HG02870 (cell line): Measurements from ENCODE around the gene CLCA1.

Experiments used
- ATAC-seq: cut with Tn5 transposase; IDR thresholded peaks from one replicate; pipeline ENCODE4 v1.9.1; 2021; ENCODE audit warnings: mild to moderate bottlenecking, moderate library complexity; ENCODE audit not compliant: unreplicated experiment

CLCA1 gene

DNA sequence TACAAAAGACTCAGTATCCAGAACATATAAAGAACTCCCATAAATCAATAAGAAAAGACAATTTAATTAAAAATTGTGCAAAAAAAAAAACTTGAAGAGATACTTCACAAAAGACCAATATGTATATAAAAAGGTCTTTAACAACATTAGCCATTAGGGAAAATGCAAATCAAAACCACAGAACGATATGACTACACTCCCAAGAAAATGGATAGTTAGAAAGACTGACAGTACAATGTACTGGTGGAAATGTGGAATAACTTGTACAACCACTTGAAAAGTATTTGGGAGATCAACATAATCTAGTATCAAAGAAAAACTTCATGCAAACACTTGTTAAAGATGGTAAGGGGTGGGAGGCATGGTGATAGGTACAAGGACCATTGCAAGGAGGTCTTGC, 3.9 kb upstream of the CLCA1 start:
- ATAC-seq, result peak; percentile 60

DNA sequence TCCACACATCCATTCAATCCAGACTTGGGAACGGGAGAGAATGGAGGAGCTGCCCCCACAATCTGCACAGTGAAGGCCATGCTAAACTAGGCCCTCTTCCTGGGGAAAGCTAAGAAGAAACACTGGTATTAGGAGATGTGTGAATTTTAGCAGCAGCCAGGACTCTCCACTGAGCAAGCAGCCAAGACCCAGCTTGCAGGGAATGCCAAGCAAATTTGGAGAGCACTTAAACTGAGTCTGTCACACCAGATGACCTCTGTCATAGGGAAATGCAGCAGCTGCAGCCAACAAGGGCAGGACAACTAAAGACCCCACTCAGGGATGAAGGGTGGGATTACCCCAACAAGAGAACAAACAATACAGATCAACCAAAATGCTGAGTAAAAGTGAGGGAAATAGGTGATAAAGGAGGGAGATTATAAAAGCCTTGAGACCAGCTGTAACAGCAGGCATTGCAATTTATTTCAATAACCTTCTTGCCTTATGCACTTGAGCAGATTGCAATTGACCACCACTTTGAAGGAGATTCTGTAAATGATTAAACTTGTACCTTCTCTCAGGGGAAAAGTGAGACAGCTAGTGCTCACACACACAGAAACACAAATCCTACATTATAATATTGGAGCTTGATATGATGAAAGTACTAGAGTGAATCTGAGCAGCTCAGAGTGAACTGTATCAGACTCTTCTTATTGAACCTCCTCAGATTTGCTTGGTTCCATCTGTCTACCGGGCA, 2.5 kb upstream of the CLCA1 start:
- no peak for ATAC-seq

DNA sequence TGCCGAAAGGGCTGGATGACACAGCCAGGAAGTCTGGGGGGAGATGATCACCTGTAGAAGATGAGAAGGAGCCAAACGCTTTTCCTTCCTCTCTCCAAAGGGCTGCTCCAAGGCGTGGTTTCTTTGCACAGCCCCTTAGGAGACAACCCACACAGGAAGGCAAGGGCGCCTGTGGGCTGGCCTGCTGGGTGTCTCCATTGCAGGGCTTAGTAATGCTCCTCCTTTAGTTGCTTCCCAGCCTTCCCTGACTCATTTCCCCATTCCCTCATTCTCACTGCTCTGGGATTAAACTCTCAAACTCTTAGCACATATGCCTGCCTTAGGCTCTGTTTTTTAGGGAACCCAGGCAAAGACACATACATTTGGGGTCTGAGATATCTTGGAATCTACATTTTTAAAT, 1.7 kb upstream of the CLCA1 start:
- ATAC-seq, result no peak

DNA sequence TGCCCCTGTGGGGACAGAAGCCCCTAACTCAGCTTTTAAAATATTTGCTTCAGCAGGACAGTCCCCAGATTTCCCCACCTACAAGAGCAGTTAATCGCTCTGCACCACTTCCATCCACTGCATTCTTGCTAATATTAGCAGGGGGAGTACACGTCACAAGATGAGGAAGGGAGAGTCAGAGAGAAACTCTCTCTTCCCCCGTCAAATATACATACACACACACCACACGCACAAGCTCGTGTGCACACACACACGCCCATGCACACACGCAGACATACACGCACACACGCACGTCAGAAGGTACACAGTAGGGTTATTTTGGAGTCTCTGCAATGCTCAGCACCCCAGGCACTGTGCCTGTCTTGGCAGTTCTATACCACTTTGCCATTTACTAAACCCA, 2.1 kb downstream of the CLCA1 start:
- peak; percentile 72 for ATAC-seq

DNA sequence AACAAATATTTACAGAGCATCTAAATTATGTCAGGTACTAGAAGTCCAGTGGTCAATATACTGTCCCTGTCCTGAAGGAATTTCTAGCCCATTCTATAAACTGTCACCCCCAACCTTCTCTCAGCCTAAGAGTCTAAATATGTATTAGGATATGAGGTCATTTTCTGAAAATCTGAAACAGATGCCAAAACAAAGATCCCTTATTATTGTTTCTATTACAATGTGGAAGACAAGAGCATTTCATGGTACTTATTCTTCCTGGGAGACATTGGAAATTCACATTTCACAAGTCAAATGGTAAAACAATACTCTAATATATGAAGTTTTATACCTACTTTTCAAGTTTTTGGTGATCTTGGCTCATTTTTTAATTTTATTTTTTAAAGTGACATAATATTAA, 2.6 kb downstream of the CLCA1 start:
- ATAC-seq, result no peak

DNA sequence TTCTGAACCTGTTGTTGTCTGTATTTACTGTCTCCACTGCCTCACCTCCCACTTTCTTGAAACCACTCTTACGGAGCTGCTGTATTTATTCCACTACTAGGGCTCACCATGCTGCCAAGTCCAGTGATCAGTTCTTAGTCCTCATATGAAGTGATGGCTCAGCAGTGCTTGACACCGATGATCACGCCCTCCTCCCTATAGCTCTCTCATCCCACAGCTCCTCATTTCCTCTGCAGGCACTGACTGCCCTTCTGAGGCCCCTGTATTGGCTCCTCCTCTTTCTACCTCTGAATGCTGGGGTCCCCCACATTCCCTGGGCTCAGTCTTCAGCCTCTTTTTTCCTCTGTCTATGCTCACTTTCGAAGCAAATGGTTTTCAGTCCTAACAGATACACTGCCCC, 3.4 kb downstream of the CLCA1 start:
- ATAC-seq, result no peak

DNA sequence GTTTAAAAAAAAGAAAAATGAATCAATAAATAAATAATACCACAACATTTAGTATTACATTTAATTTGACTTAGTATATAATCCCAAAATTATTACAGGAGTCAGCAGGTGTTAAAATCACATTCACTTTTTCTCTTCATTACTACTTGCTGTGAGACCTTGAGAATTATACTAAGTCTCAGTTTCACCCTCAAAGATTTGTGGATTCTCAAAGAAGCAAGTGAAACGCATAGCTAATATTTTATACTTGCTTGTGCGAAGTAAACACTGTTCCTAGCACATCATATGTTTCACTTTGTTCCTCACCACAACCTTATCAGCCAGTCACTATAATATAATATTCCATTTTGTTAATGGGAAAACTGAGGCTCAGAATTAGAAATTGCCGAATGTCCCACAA, 4.0 kb downstream of the CLCA1 start:
- ATAC-seq, result peak; percentile 63

DNA sequence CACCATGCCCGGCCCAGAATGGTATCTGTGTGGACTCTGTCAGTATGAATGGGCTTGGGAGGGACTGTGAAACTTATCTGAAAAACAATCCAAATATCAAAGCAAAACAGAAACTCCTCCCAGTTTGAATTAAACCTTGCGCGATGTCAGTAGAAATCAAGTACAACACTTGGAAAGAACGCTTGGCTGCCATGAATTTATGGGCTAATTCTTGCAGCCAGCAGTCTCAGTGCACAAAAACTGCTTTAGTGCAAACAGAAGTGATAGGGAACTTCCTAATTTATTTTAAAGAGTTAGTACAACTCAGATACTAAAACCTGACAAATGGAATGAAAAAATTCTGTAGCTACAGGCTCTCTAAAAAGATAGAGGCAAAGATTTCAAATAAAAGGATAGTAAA, 8.5 kb downstream of the CLCA1 start:
- no peak for ATAC-seq

DNA sequence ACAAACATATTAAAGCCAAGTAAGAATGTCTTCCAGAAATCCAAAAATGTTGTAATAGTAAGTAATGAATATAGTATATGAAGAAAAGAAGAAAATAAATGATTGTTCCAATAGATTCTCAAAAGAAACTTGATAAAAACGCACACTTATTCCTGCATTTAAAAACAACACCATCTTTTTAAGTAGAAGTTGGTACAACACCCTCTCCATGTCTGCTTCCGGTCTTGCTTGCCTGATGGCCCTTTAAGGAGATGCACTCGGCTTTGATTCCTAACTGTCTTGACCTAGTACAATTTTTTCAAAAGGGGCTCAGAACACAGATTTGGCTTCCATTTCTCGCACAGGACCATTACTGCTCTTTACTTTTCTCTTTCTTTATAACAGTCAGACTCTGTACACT, 9.0 kb downstream of the CLCA1 start:
- ATAC-seq, result no peak

DNA sequence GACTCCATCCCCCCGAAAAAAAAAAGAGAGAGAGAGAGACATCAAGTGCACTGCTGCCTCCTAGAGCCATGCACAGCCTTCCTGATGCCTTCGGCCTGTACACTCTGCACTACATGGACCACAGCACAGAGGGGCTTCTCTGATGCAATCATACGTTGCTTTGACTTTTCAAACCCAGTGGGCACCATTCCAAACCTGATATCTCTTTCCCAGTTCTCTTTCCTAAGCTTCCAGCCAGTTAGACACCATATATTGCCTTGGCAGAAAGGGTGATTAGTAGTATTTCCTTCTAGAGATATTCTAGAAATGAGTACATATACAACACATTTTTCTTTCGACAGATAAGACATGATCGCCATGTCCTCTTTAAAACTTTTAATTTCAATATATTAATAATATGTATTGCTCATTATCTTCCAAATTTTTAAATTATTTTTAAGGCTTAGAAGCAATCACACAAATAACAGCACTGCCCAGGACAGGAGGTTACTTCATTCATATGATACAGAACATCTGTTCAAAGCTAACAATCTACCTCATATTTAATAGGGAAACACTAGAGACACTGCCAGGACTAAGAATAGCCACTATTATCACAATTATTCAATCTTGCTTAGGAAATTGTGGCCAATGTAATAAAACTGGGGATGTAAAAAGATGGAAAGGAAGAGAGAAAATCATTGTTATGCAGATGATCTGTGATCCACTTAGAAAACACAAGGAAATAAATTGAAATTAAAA, 9.9 kb downstream of the CLCA1 start:
- no peak for ATAC-seq

DNA sequence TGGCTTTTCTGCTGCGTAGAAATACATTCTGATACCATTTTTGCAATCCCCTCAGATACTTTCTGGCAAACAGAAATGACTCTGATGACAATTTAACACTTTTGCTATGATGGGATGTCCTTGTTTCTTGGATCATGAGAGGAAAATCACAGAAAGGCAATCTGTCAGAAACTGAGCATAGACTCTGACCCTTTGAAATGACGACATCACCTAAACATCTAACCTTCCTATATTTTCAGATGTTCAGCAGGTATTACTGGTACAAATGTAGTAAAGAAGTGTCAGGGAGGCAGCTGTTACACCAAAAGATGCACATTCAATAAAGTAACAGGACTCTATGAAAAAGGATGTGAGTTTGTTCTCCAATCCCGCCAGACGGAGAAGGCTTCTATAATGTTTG, 13.2 kb downstream of the CLCA1 start:
- no peak for ATAC-seq

DNA sequence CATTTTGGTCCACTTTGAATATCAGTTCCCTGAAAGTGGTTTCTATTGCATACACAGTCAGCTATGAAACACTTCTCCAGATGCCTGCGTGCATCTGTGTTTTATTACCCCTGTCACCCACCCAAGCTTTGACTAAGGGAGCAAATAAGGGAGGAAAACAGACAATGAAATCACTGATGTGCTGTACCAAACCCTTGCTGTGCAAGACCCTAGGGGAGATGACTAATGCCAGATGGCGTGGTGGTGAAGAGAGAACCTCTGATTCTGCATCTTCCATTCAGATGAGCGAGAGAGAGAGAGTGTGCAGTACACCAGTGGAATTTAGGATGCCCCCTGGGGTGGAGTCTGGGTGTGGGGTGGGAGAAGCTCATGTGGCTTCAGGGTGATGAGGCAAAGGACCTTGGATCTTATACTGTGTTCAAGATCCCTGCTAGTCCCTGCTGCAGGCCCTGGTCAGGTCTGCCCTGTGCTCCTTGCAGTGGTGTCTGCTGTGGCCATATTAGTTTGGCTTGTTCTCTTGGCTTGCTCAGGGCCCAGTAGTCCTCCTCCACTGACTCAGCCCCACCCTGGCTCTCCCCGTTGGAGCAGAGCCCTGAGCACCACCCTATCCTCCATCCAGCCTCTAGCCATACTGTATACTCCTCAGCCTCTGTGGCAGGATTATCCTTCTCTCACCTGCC, 18.5 kb downstream of the CLCA1 start:
- ATAC-seq, result no peak

DNA sequence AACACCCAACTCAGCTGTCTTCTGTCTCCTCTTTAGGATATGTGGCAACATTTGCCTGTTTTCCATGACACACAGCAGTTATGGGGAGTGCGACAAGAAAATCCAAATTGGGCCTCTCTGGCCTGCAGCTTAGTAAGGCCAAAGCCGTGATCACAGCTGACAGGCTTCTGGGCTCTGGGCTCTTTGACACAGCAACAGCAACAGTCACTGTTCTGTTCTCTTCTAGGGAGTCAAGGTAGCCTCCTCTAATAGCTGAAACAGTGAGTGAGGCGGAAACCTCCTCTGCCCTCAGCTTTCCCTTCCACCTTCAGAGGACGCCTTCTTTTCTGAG, 19.0 kb downstream of the CLCA1 start:
- ATAC-seq, result no peak

DNA sequence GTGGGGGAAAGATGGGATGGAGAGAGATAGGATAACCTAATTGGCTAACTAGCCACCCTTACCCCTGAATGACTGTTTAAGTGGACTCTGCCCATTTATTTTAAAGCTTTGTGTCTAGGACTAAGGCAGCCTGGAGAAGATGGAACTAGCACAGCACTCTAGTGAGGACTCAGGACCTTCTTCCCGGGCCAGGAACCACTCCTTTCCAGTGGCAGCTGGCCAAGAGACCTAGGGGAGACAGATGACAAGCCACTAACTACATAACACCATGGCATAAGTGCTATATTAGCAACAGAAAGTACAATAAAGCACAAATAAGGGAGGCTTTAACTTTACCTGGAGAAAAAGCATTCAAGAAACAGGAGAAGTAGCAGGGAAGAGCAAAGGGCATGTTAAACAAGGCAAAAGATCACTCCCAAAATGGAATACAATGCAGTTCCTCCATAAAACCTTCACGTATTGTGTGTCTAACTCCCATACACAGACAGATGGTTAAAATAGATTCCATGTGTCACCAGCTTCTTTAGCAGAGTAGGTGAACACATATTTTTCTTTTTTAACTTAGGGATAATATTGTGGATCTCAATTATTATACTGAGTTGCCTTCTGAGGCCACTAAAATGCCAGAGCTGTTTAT, 20.6 kb downstream of the CLCA1 start:
- ATAC-seq, result no peak

DNA sequence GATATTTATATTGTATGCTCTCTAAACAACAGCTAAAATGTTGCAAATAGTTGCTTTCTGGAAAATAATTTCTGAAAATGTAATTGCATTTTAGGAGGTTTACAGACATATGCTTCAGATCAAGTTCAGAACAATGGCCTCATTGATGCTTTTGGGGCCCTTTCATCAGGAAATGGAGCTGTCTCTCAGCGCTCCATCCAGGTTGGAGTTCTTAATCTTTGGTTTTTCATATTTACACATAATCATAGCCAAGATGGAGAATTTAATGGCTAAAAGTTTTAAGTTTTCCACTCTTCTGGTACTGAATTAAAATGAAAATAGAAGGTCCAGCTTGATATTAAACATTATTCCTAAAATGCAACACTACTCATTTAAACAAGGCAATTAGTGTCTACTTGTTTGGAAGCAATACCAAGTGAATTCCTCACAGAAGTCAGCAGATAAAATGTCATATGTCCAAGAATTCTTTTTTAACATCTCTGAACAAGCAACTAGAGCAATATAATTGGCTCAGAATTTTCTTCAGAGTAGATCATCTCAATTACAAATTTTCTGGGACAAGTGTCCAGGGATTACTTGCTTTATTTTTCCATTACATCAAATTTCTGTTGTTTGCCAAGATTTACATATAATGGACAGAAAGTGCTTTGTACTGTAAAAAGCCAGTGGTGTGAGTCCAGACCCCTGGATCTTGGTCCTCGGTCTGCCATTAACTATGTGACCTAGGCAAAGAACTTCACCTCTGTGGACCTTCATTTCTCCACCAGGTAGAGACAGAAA, 22.6 kb downstream of the CLCA1 start:
- no peak for ATAC-seq

DNA sequence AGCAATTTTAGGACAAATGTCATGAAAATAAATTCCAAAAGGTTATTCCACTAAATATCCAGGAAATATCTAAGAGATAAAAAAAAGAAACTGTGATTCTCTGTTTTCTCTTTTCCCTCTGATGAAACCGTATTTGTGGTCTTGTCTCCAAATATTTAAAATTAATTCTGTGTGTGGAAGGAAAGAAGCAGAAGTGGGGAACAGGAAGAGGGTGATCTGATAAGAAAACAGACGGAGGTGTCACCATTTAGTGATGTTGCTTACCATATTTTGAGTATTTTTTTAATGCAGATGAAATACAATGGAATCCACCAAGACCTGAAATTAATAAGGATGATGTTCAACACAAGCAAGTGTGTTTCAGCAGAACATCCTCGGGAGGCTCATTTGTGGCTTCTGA, 29.6 kb downstream of the CLCA1 start:
- ATAC-seq, result no peak

DNA sequence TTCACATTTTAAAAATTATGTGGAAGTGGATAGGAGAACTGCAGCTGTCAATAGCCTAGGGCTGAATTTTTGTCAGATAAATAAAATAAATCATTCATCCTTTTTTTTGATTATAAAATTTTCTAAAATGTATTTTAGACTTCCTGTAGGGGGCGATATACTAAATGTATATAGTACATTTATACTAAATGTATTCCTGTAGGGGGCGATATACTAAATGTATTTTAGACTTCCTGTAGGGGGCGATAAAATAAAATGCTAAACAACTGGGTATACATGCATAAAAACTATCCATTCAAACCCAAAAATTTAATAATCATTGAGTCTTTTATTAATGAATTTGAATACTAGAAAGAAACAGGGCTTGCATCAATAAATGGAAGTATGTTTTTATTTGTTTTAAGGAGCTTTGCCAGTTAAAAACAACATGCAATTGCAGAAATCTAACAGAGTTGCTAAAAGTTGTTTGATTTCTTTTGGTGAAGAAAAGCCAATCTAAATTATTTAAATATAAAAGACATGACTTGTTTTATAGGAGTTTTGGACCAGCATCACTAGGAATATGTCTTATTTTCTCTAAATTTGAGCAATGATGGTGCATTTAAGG, 31.4 kb downstream of the CLCA1 start:
- no peak for ATAC-seq

DNA sequence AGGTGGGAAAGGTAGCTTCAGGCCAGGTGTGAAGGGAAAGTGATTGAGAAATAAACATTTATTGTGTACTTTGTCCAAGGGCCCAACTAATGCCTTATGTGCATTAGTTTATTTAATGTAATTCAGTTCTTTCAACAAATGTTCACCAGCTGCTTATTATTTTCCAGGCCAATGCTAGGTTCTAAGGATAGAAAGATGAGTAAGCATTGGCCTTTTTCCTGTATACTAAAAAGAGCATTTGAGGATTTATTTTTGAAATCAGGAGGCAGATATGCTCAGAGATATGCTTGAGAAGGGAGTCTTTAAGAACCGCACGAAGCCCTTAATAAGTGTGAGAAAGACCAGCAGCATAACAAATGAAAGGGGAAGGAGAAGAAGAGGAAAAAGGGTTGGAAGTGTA, 32.0 kb downstream of the CLCA1 start:
- ATAC-seq, result no peak

DNA sequence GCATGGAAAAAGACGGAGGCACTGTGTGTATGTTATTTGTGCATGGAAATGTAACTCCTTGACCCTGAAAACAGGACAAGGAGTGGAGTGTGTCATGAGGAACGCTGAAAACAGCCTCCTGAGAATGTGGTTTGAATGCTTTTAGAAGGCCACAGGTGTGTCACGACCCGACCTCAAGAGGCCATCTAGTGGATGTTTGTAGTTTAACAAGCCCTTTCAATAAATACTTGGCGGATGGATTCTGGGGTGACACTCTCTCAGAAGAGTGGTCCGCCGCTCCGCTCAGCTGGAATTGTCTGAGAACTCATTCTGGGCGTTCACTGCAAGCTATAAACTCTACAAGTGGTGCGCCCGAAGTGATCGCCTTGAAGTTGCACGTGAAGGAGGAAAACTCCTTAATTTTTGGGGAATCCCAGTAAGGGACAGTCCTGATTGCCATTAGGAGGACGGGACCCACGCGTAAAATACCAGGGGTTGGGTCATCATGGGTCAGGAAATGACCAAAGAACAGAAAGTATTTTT, 33.5 kb downstream of the CLCA1 start:
- peak; percentile 69 for ATAC-seq

DNA sequence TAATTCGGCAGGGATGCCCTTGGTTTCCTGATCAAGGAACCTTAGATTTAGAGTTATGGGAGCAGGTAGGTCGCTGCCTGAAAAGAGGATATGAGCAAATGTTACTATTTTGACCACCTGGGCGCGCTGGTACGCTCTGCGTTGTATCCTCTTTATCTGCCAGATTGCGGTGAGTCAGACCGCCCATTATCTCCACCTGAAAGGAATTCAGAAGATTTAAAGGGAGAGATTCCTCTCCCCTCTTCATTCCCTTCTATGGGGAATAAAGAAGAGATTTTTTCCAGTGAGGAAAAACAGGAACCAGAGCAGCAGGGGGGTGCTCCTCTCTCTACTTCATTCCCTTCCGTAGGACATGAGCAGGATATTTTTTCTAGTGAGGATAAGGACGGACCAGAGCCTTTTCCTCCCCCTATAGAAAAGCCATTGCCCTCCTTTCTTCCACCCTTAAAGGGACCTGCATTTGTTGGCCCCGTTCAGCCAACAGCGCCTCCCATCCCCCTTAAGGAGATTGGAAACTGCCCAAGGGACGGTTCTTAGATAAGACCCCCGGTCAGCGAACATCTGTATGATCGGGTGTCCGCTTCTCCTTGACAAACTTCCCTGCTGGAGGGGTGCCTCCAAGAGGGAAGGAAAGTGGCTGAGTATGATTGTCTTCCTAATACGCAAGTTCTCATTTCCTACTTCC, 34.1 kb downstream of the CLCA1 start:
- ATAC-seq, result no peak
